ENCODE data around the gene ABTB2.

GRCh38 chr11:34251589-34251980, 106.2 kb downstream of the ABTB2 start:
- TF ChIP-seq CTCF (IDR thresholded peaks at IDR 0.05; ENCODE audit: control extremely low read depth in 1 of 3, insufficient read depth in 1 of 3, low read depth in 1 of 3, low read length in 3 of 3) (no peak), POLR2A (IDR thresholded peaks at IDR 0.05; ENCODE audit: control extremely low read depth in 1 of 2, low read depth in 2 of 2, low read length in 2 of 2) (no peak), MAX (IDR thresholded peaks at IDR 0.05) (no peak), EP300 (IDR thresholded peaks at IDR 0.05; ENCODE audit: borderline replicate concordance in 1 of 2, low read depth in 2 of 2, low read length in 2 of 2) (no peak), NRF1 (IDR thresholded peaks at IDR 0.05; ENCODE audit: low read depth, low read length) (no peak), GTF2F1 (IDR thresholded peaks at IDR 0.05; ENCODE audit: borderline replicate concordance, low read depth, low read length) (no peak), BACH1 (IDR thresholded peaks at IDR 0.05; ENCODE audit: low read length) (no peak), KDM1A (IDR thresholded peaks at IDR 0.05; ENCODE audit: borderline replicate concordance, low read length) (no peak), ATF3 (IDR thresholded peaks at IDR 0.05; ENCODE audit: insufficient read depth, low read depth, low read length) (no peak), RAD21 (IDR thresholded peaks at IDR 0.05 in 1 of 2, conservative IDR thresholded peaks at IDR 0.05 in 1 of 2; ENCODE audit: low read depth in 2 of 2, low read length in 2 of 2) (no peak)
